IMR-90 (cell line): Measurements from ENCODE around the gene SLC29A1. TPM values are rescaled to one million over a fixed set of nuclear protein-coding genes. Genes with fewer than 3 reads are reported as not detected.

Experiments used
- ATAC-seq: fragments of 200-7000 bp; cut with Tn5 transposase; 2 replicates; pipeline ENCODE4 v1.9.1; 2020; ENCODE audit warnings: low read depth, mild to moderate bottlenecking, moderate library complexity
- BruUV-seq: library from RNA; stranded (reverse); fragments of 400-500 nt; replicated peaks from 2 replicates; lab custom pipeline; 2021; lab: Mats Ljungman, UMichigan
- CTCF ChIA-PET: fragments of 300-600 bp; formaldehyde crosslinking; extraction: SDS; loops from one replicate; lab custom pipeline; 2021; ENCODE audit warnings: antibody characterized with exemption; lab: Yijun Ruan, JAX
- POLR2A ChIA-PET: fragments of 300-600 bp; sonication (Branson Sonifier 250); formaldehyde crosslinking; loops from one replicate; lab custom pipeline; 2022; ENCODE audit warnings: antibody characterized with exemption; ENCODE audit not compliant: unreplicated experiment; lab: Charles Lee
- DNase-seq: peaks from one replicate; pipeline ENCODE4 v3.0.0; 2013
- H2AFZ ChIP-seq: replicated peaks from 2 replicates; pipeline ENCODE3; 2013; ENCODE audit warnings: low read length, mild to moderate bottlenecking; ENCODE audit not compliant: poor library complexity
- H2AK5ac ChIP-seq: 2 replicates; pipeline ENCODE4 v1.6.1; 2013; ENCODE audit warnings: low read depth, low read length, inconsistent platforms
- H2AK9ac ChIP-seq: replicated peaks from 2 replicates; pipeline ENCODE3; 2013; ENCODE audit warnings: mild to moderate bottlenecking, low read depth, low read length, moderate library complexity; ENCODE audit not compliant: poor library complexity
- H2BK120ac ChIP-seq: 2 replicates; pipeline ENCODE4 v1.6.1; 2013; ENCODE audit warnings: low read depth, low read length, inconsistent platforms
- H2BK15ac ChIP-seq: 3 replicates; pipeline ENCODE4 v1.6.1; 2013; ENCODE audit warnings: low read depth, low read length, inconsistent platforms
- H2BK20ac ChIP-seq: 2 replicates; pipeline ENCODE4 v1.6.1; 2013; ENCODE audit warnings: low read depth, mild to moderate bottlenecking, inconsistent platforms, low read length, moderate library complexity
- H2BK5ac ChIP-seq: 2 replicates; pipeline ENCODE4 v1.6.1; 2013; ENCODE audit warnings: mild to moderate bottlenecking, low read depth, low read length, inconsistent platforms; ENCODE audit not compliant: poor library complexity, severe bottlenecking
- H3K14ac ChIP-seq: replicated peaks from 2 replicates; pipeline ENCODE4 v1.6.1; 2013; ENCODE audit warnings: low read depth, low read length, inconsistent platforms
- H3K18ac ChIP-seq: 2 replicates; pipeline ENCODE4 v1.6.1; 2013; ENCODE audit warnings: low read depth, low read length, control low read depth
- H3K23ac ChIP-seq: 2 replicates; pipeline ENCODE4 v1.6.1; 2013; ENCODE audit warnings: low read depth, low read length, inconsistent platforms
- H3K27ac ChIP-seq: 2 replicates; pipeline ENCODE4 v1.5.1; 2013; ENCODE audit warnings: mild to moderate bottlenecking, control low read depth, low read length; ENCODE audit not compliant: insufficient read depth
- H3K27me3 ChIP-seq: 2 replicates; pipeline ENCODE4 v1.6.1; 2013; ENCODE audit warnings: low read length; ENCODE audit not compliant: control insufficient read depth, insufficient read depth
- H3K36me3 ChIP-seq: 2 replicates; pipeline ENCODE4 v1.6.1; 2013; ENCODE audit warnings: low read length, mixed read lengths; ENCODE audit not compliant: control insufficient read depth, insufficient read depth
- H3K4ac ChIP-seq: 2 replicates; pipeline ENCODE4 v1.6.1; 2013; ENCODE audit warnings: low read depth, low read length, inconsistent platforms
- H3K4me1 ChIP-seq: 2 replicates; pipeline ENCODE4 v1.6.1; 2013; ENCODE audit warnings: low read length, mixed read lengths; ENCODE audit not compliant: control insufficient read depth, insufficient read depth
- H3K4me2 ChIP-seq: 2 replicates; pipeline ENCODE4 v1.6.1; 2013; ENCODE audit warnings: low read depth, mild to moderate bottlenecking, control low read depth, low read length, moderate library complexity
- H3K4me3 ChIP-seq: 2 replicates; pipeline ENCODE4 v1.5.1; 2013; ENCODE audit warnings: low read depth, mild to moderate bottlenecking, control low read depth, low read length, moderate library complexity; ENCODE audit not compliant: insufficient read depth
- H3K56ac ChIP-seq: 2 replicates; pipeline ENCODE4 v1.6.1; 2013; ENCODE audit warnings: low read length, inconsistent platforms; ENCODE audit not compliant: insufficient read depth; ENCODE audit errors: extremely low read depth
- H3K79me1 ChIP-seq, 2 experiments: 2 replicates each; pipeline ENCODE4 v1.6.1; 2013; ENCODE audit warnings: low read length in 2 of 2, inconsistent platforms in 1 of 2, low read depth in 1 of 2
- H3K9ac ChIP-seq: 2 replicates; pipeline ENCODE4 v1.6.1; 2013; ENCODE audit warnings: low read depth, low read length, control low read depth
- H3K9me1 ChIP-seq: 2 replicates; pipeline ENCODE4 v1.6.1; 2013; ENCODE audit warnings: low read length, inconsistent platforms; ENCODE audit not compliant: insufficient read depth
- H3K9me3 ChIP-seq: 2 replicates; pipeline ENCODE4 v1.6.1; 2013; ENCODE audit warnings: low read length; ENCODE audit not compliant: control insufficient read depth, insufficient read depth
- H4K20me1 ChIP-seq: 2 replicates; pipeline ENCODE4 v1.6.1; 2013; ENCODE audit warnings: low read length, inconsistent platforms; ENCODE audit not compliant: insufficient read depth
- H4K5ac ChIP-seq: 2 replicates; pipeline ENCODE4 v1.6.1; 2013; ENCODE audit warnings: mild to moderate bottlenecking, low read depth, low read length, control low read depth
- H4K8ac ChIP-seq, 2 experiments: 2 replicates each; pipeline ENCODE4 v1.6.1; 2013; ENCODE audit warnings: low read depth in 2 of 2, low read length in 2 of 2, control low read depth in 1 of 2, inconsistent platforms in 1 of 2
- H4K91ac ChIP-seq: 2 replicates; pipeline ENCODE4 v1.6.1; 2013; ENCODE audit warnings: low read depth, low read length, inconsistent platforms; ENCODE audit not compliant: insufficient read depth
- BHLHE40 ChIP-seq: fragments of 150-350 bp; IDR thresholded peaks from 2 replicates; pipeline ENCODE4 v1.6.1; 2016; ENCODE audit warnings: mild to moderate bottlenecking, low read depth, low read length
- CEBPB ChIP-seq: IDR thresholded peaks from 2 replicates; pipeline ENCODE4 v1.6.1; 2012; ENCODE audit warnings: low read depth, low read length, improper control_type of control experiment
- CHD1 ChIP-seq: IDR thresholded peaks from 2 replicates; pipeline ENCODE4 v1.6.1; 2012; ENCODE audit warnings: low read depth, low read length, improper control_type of control experiment
- ELK1 ChIP-seq: fragments of 150-350 bp; IDR thresholded peaks from 2 replicates; pipeline ENCODE4 v1.6.1; 2016; ENCODE audit warnings: low read depth, mild to moderate bottlenecking, low read length, moderate library complexity, borderline replicate concordance
- FOS ChIP-seq: fragments of 150-350 bp; IDR thresholded peaks from 2 replicates; pipeline ENCODE4 v1.6.1; 2016; ENCODE audit warnings: low read depth, low read length
- MAZ ChIP-seq: IDR thresholded peaks from 2 replicates; pipeline ENCODE4 v1.6.1; 2012; ENCODE audit warnings: low read depth, mild to moderate bottlenecking, low read length, improper control_type of control experiment, moderate library complexity, borderline replicate concordance
- MXI1 ChIP-seq: IDR thresholded peaks from 2 replicates; pipeline ENCODE4 v1.6.1; 2012; ENCODE audit warnings: low read depth, mild to moderate bottlenecking, low read length, moderate library complexity, borderline replicate concordance
- NFE2L2 ChIP-seq: fragments of 150-350 bp; IDR thresholded peaks from 2 replicates; pipeline ENCODE4 v1.6.1; 2016; ENCODE audit warnings: low read depth, mild to moderate bottlenecking, low read length
- POLR2A ChIP-seq: IDR thresholded peaks from 2 replicates; pipeline ENCODE4 v1.6.1; 2012; ENCODE audit warnings: mild to moderate bottlenecking, low read depth, low read length
- RAD21 ChIP-seq: IDR thresholded peaks from 2 replicates; pipeline ENCODE4 v1.6.1; 2012; ENCODE audit warnings: low read length, improper control_type of control experiment
- RFX5 ChIP-seq: IDR thresholded peaks from 2 replicates; pipeline ENCODE4 v1.8.0; 2012; ENCODE audit warnings: low read depth, mild to moderate bottlenecking, low read length, moderate library complexity
- SMC3 ChIP-seq: fragments of 150-350 bp; IDR thresholded peaks from 2 replicates; pipeline ENCODE4 v1.6.1; 2016; ENCODE audit warnings: low read depth, mild to moderate bottlenecking, antibody characterized with exemption, low read length, moderate library complexity
- WGBS, 2 experiments: methylation state at CpG; one replicate each; pipeline versions ENCODE4 v1.1.5 to v1.1.7; 2013; ENCODE audit warnings: missing lambda C conversion rate in 2 of 2; ENCODE audit not compliant: insufficient read length in 1 of 2; ENCODE audit errors: extremely low coverage in 2 of 2; 5-methylcytosine and 5-hydroxymethylcytosine counted together
- dilution Hi-C: fragments of 300-500 bp; cut with HindIII; formaldehyde crosslinking; loops from one replicate; pipeline ENCODE4 v1.14.3; 2018; ENCODE audit warnings: low sequenced_read_pairs; ENCODE audit not compliant: unreplicated experiment
- in situ Hi-C: fragments of 300-500 bp; cut with MboI; formaldehyde crosslinking; loops from 3 replicates; pipeline ENCODE4 v1.14.3; 2019; ENCODE audit warnings: low sequenced_read_pairs, inconsistent platforms, mixed read lengths
- intact Hi-C: fragments of 100-400 bp; cut with micrococcal nuclease; formaldehyde crosslinking; loops from 2 replicates; pipeline ENCODE4 v1.10.0; 2022
- polyA plus RNA-seq, 3 experiments: library from polyadenylated mRNA; depleted of rRNA; stranded (reverse); fragments of >200 nt; gene quantifications; 2 replicates each; pipeline ENCODE4 v1.2.3, GENCODE V29; 2012; ENCODE audit warnings: low replicate concordance in 1 of 3
- total RNA-seq: library from RNA; depleted of rRNA; stranded (reverse); fragments of >200 nt; gene quantifications from 2 replicates; pipeline ENCODE4 v1.2.3, GENCODE V29; 2012
- TF ChIP-seq, protein P1 (sequence below): conservative IDR thresholded peaks from 2 replicates; pipeline ENCODE4 v1.5.1; 2012; ENCODE audit warnings: mild to moderate bottlenecking, low read depth, low read length, improper control_type of control experiment
- TF ChIP-seq, protein P2 (sequence below): fragments of 150-350 bp; IDR thresholded peaks from 2 replicates; pipeline ENCODE4 v1.6.1; 2017; ENCODE audit warnings: mild to moderate bottlenecking, antibody characterized with exemption, low read length, low read depth

The SLC29A1 gene
- total and polyA plus RNA-seq, 2 of the 4 experiments (the other 2 are of a cell fraction), result 4.1 to 22.1 TPM

DNA sequence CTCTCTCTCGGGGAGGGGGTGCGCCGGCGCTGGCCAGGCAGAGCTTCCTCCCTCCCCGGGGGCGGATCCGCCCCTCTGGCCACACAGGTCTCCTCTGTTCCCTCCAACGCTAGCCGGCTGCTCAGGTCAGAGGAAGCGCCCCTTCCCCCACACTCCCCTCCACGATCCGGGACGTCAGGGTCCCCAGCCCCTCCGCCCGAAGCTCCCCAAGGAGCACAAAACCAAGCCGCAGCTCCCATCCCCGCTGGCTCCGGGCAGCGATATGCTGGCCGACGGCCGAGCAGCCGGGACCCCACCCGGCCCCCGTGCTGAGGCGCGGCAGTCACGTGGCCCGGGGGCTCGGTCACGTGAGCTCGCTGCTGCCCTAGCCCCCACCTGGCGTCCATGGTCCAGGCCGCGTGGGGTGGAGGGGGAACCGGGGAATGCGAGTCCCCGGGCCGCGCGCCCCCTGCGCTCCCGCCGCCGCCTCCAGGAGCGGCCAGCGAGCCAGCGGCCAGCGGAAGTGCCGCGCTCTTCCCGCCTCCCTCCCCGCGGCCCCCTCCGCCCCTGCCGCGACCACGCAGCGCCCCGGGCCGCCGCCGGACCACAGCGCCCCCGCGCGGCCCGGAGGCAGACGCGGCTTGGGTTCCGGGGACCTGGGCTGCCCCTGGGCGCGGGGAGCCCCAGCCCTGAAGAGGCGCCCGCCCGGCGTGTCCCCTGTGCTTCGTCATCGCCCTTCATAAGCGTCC is 33.8 kb downstream of the SLC29A1 start, which contains the start of gene SLC35B2:
SLC35B2 (minus strand) TSS at position 504 of the 728 bp plus-strand sequence; CDS start at position 386, 118 bp downstream.
- Histone ChIP-seq H3K9ac (peak within 1 kb of the TSS; percentile 94), H2BK15ac (peak within 1 kb of the TSS; percentile 72; the same call in 2 of the 3 replicates), H3K79me1 (peaks cover 9 to 59% of the 10 kb centered on the region in 2 experiments), H2AK9ac (peak within 1 kb of the TSS; percentile 98), H3K9me1 (peaks cover 7% of the 10 kb centered on the region; the same call in 1 of the 2 replicates), H3K4me1 (peaks cover 8% of the 10 kb centered on the region), H4K8ac (peak within 1 kb of the TSS; percentile 94 to 98), H3K56ac (peak within 1 kb of the TSS; percentile 79), H2BK20ac (no peak within 1 kb of the TSS; the same call in 1 of the 2 replicates), H3K4ac (peak within 1 kb of the TSS; percentile 97), H3K14ac (peak within 1 kb of the TSS; percentile 100), H3K23ac (peak within 1 kb of the TSS; percentile 99), H3K18ac (peak within 1 kb of the TSS; percentile 83), H4K20me1 (peaks cover 45% of the 10 kb centered on the region), H3K27ac (peak within 1 kb of the TSS; percentile 94), H4K91ac (peak within 1 kb of the TSS; percentile 84), H3K27me3 (no peaks in the 10 kb centered on the region), H3K36me3 (peaks cover 41% of the 10 kb centered on the region), H3K4me3 (peak within 1 kb of the TSS; percentile 94), H2BK120ac (peak within 1 kb of the TSS; percentile 94), H2AK5ac (peak within 1 kb of the TSS; percentile 90), H2AFZ (peak within 1 kb of the TSS; percentile 98), H3K9me3 (no peaks in the 10 kb centered on the region), H4K5ac (peak within 1 kb of the TSS; percentile 98), H2BK5ac (peak within 1 kb of the TSS; percentile 89), H3K4me2 (peak within 1 kb of the TSS; percentile 99)
- intact Hi-C loops, result no loop called here
- ATAC-seq, result peak; percentile 85
- ChIA-PET POLR2A (interaction anchor here (2.0 kb wide), 1 partner anchor 10 kb away, joined by 27 read pairs; the partner anchor contains the start of gene HSP90AB1), CTCF (interaction anchor here (0.8 to 1.6 kb wide), 8 partner anchors 9 to 88 kb away, joined by 3 to 6 read pairs (median 4); no protein-coding TSS in a partner anchor)
- dilution Hi-C loops, result no loop called here
- in situ Hi-C loops, result no loop called here
- WGBS, 2 experiments, result 2% methylated on average over 44 of the region's 80 CpGs; no CpG with 5 or more reads in 1 of the 2 experiments
- peak; percentile 67 for DNase-seq
- no TSS peak for BruUV-seq
- TF ChIP-seq ELK1 (no peak), SMC3 (peak; percentile 12; the same call in 1 of the 2 replicates), RFX5 (no peak), RAD21 (peak; percentile 45), FOS (peak; percentile 83; the same call in 1 of the 2 replicates), CHD1 (no peak), POLR2A (peak; percentile 65), CEBPB (no peak), BHLHE40 (peak; percentile 90), NFE2L2 (no peak), MAZ (peak; percentile 88), MXI1 (peak; percentile 74)
- TF ChIP-seq, protein P1, sequence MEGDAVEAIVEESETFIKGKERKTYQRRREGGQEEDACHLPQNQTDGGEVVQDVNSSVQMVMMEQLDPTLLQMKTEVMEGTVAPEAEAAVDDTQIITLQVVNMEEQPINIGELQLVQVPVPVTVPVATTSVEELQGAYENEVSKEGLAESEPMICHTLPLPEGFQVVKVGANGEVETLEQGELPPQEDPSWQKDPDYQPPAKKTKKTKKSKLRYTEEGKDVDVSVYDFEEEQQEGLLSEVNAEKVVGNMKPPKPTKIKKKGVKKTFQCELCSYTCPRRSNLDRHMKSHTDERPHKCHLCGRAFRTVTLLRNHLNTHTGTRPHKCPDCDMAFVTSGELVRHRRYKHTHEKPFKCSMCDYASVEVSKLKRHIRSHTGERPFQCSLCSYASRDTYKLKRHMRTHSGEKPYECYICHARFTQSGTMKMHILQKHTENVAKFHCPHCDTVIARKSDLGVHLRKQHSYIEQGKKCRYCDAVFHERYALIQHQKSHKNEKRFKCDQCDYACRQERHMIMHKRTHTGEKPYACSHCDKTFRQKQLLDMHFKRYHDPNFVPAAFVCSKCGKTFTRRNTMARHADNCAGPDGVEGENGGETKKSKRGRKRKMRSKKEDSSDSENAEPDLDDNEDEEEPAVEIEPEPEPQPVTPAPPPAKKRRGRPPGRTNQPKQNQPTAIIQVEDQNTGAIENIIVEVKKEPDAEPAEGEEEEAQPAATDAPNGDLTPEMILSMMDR, result peak; percentile 75
- TF ChIP-seq, protein P2, sequence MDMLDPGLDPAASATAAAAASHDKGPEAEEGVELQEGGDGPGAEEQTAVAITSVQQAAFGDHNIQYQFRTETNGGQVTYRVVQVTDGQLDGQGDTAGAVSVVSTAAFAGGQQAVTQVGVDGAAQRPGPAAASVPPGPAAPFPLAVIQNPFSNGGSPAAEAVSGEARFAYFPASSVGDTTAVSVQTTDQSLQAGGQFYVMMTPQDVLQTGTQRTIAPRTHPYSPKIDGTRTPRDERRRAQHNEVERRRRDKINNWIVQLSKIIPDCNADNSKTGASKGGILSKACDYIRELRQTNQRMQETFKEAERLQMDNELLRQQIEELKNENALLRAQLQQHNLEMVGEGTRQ, result peak; percentile 99
